Measurements from ENCODE around the gene GLI3.

Gene GLI3

DNA sequence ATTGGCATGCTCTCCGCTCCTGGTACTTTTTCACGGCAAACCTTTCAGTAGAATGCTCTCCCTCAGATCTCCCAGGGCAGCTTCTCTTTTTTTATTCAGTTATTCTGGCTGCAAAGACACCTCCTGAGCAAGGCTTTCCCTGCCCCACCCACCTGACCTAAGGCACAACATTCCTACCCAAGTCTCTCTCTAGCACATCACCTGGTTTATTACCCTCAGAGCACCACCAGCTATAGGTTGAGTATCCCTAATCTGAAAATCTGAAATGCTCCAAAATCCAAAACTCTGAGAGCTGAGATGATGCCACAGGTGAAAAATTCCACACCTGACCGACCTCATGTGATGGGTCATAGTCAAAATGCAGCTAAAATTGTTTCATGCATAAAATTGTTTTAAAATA, 99.6 kb downstream of the GLI3 start:
- DNase-seq, result no peak

DNA sequence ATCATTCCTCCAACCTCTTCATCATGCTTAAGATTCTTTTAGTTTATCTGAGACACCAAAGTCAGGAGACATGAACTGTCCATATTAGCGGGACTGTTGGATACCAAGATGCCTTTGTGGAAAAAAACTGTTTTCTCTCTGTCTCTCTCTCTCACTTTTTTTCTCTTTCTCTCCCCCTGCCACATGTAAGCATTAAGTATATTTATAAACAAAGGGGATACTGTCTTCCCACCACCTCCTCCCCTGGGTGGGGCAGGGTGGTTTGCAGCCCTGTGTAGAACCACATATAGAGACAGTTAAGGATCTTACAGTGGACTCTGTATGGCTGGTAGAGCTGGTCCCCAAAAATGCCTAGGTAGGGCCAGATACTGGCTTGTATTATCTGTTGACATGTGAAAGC, 101.3 kb downstream of the GLI3 start:
- no peak for DNase-seq

DNA sequence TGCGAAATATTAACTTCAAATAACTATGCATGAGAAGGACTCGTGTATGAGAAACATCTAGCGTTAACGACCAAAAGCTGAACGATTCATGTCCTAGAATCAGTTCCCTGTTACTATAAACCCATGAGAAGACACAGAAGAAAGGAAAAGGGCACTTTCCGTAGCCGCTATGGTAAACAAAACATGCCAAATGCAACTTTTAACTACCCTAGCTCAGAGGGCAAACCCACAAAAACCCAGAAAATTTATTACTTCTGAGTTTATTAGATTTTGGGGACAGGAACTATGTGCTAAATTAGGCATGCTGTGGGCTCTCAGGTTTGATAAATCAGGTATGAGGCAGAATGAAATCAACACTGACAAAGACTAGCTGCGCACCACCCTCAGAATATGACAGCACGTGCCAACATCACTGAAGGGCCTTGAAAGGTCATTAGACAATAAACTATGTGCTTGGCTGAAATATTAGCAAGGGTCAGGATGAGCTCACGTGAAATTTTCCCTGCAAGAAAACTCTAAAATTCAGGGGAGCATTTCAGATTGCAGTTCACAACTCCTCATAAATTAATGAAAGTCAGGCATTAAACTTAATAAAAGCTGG, 102.6 kb downstream of the GLI3 start:
- no peak for DNase-seq

DNA sequence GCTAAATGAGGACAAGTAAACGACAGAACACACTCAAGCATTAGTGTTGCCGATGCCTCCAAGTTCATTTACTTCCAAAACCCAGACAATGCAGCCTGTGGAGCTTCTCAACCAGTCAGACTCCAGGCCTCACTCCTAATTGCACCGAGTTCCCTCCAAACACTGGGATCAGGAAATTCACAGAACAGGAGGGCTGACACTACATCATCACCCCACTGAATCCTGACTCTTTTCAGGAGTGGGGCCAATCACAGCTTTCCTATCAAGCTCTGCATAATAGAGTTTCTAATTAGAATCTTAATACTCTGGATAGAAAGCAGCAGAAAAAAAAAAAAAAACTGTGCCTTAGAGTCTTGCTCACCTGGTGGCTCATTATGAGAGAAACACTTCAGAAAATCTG, 103.7 kb downstream of the GLI3 start:
- DNase-seq, result no peak

DNA sequence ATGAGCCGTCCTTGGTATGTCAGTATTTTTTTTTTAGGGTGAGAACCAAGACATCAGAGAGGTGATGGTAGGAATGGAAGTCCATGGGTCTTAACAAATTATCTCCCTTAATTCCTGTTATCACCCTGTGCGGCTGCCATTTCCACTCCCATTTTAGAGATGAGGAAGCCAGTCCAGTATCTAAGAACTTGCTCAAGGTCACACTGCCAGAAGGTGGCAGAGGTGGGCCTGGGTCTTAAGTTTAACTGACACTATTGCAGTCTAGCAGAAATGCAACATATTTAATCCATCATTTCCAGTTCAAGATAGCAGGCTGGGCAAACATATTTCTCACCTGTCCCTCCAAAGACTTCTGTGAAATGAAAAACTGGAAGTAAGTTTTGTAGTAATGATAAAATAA, 108.3 kb downstream of the GLI3 start:
- DNase-seq, result no peak

DNA sequence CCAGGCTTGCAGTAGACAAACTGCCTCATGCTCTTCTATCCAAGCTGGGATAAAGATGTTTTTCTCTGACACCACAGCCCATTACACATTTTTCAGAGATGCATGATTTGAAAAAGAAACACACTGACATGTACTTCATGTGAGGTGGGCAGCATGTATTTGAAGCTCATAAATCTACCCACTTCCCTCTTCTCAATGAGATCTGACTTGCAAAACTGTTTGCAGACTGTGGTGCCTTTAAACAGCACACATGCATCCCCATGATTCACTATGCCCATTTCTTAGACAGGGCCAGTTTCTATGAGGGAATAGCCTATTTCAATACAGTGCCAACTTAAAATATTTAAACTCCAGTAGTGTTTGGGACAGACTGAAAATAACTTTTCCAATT, 109.8 kb downstream of the GLI3 start:
- DNase-seq, result no peak

DNA sequence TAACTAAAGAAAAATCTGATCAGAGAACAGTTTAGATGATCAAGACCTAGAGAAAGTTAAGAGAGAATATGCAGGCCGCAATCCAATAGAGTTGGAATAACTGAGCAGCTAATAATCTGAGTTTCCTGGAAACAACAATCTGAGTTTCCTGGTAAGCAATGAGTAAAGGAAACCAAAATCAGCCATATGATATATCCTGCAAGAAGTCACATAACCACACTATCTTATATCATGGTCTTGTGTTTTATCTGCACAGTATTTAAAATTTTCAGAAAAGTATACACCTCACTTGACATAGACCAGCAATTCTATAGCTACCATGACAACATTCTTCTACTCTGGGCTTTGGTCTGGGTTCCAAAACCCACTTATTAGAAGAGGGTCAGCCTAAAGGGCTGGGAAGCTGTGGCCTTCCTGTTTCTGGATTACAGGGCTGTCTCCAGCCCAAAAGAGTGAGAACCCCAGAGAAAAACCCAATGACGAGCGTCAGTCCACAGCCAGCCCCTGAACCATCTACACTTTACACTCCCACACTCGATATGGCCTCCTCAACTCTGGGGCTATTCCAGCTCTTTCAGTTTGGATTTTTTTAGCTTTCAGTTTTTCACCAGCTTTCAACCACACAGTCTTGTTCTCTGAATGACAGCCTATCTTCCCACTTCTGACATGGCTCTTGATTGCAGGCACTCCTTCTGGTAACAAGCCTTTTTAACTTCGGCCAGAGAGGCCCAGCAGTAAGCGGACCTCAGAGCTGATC, 110.4 kb downstream of the GLI3 start:
- no peak for DNase-seq

DNA sequence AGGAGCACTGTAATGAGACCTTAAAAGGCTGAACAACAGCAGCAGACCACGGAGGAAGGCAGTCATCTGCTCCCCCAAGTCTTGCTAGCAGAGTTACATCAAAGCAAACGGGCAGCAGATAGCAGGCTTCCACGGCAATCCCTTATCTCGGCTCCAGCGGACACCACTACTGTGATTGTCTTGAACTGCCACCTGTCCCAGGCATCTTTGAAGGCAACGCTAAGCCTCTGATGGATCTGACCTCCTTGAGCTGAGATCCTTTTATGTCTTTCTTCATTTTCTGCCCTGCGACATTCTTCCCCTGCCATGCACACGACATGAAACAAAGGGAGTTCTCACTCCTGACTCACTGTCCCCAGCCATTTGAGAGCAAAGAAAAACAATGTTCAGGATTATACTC, 111.7 kb downstream of the GLI3 start:
- DNase-seq, result no peak

DNA sequence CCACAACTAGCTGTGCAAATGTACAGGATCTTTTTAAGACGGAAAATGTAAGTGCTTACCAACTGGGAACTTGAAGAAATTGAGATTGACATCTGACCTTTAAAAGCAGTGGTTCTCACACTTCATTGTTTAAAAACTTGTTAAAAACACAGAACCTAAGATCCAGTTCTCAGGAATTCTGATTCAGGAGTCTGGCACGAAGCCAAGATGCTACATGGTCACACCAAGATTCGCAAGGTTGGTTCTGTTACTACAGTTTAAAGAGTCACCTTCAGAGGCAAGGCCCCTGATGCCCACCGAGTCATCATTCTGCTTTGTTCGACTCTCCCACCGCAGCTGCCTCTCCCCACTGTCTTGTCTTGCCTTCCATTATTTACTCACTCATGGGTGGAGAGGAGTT, 113.3 kb downstream of the GLI3 start:
- no peak for DNase-seq

DNA sequence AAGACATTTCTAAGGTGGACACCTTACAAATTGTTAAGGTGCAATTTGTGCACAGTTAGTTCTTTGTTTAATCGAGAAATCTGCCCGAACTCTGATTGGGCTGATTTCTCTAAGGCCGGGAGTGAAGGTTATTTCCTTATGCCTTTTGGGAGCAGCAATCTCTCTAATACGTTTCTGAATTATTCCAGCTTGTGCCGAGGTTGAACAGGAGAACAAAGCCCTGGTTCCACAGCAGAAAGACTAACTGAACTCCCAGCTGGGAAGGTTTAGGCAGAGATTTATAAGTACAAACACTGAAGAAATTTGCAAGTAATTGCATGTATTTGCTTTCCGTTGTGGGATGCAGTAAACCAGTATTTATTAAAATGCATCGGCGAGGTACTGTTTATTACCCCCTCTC, 116.8 kb downstream of the GLI3 start:
- DNase-seq, result no peak

DNA sequence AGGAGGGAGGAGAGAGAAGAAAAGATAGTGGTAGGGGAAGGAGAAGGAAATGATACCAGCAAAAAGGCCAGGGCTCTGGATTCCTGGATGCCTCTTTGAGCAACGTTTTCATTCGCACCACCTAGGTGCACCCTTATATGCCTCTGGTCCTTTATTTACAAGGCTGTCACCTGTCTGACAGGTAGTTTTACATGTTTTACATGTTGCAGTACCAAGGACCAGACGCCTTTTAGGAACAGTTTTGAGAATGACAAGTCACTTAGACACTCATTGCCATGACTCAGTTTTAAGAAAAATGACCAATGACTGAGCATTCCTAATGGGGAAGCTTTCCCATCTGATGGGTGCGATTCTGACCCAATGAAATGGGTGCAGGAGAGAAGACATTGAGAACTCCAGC, 119.8 kb downstream of the GLI3 start:
- no peak for DNase-seq

DNA sequence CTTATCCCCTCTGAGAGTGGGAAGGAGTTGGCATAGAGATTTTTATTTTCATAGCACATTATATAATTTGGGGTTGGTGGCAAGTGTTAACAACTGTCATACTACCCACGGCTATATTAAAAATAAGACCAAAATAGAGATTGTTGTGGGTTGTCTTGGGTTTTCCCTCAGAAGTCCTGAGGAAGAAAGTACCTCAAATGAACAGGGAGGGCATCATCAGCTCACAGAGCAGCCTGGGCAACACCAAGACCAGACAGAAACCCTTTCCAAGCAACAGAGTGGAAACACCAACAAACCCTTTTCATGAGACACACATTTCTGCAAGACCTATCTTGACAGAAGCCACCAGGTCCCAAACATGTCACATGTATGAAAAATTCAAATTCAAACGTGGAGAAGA, 121.2 kb downstream of the GLI3 start:
- DNase-seq, result no peak

DNA sequence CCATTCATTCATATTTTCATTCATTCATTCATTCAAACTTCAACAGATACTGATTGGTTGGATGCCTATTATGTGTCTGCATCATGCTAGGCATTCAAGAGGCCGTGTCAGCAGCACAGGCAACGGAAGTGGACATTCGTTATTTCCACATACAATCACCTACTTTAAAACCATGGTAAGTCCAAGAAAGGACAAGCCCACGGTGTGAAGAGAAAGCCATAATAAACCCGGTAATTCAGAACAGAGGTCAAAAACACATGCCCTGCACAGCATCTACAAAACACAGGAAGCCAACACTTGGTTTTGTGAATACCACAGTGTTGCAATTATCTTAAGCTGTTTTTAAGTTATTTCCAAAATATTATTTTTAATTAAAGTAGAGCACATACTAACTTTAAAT, 126.7 kb downstream of the GLI3 start:
- DNase-seq, result no peak

DNA sequence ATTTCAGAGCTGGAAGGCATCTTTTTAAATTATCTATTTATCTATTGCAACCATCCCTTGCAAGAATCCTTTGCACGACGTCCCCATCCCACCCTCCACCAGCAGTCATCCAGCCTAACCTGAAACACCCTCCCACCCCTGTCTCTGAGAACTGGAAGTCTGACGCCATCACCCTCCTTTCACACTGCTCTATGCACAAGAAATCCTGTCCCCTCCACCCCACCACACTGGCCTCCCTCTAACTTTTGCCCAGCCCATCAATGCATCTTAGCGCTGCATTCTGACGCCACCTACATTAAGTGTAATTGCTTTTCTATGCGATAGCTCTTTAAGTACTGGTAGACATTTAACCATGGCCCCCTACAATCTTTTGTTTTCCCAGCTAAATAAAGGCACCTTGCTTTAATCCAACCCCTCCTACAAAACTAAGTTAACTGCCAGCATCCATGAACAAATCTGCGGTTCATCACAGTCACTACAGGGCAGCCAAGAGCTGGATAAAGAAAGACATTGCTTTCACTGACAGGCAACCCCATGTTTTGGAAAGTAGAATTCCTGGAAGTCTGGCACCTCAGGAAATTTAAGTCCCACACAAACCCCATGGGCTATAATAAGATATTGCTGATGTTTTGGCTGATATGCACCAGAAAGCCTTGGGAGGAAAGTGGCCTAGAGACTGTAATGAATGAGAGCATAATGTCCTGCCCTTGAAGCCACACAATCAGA, 128.0 kb downstream of the GLI3 start:
- no peak for DNase-seq

DNA sequence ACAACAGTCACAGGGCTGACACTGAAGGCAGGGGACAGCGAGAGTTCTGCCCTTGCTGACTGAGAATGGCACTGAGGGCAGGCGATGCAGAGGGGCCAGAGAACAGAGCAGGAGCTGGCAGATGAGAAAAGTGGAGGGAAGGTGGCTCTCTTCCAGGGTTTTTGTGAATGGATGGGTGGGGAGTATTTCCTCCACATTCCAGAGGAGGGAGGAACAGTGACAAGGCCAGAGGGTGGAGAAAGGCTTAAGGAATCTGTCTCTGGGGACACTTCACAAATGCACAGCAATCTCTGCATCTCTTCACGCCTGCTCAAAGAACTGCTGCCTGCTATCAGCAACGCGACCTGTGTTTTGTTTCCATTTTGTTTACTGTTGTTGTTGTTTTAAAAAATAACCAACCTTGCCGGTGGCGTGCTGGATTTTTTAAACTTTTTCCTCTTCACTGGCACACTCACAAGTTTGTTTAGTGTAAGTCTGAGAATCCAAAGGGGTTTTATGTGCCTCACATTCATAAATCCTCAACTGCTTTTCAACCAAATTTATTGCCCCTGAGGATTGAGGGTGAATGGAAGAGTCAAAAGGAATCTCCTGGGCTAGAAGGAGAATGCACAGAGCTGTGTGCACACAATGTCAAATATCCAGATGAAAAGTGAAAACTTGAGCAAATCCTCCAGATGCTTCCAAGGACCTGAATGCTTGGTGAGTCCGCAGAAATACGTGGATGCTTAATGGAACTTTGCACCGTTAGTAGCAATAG, 129.3 kb downstream of the GLI3 start:
- no peak for DNase-seq

DNA sequence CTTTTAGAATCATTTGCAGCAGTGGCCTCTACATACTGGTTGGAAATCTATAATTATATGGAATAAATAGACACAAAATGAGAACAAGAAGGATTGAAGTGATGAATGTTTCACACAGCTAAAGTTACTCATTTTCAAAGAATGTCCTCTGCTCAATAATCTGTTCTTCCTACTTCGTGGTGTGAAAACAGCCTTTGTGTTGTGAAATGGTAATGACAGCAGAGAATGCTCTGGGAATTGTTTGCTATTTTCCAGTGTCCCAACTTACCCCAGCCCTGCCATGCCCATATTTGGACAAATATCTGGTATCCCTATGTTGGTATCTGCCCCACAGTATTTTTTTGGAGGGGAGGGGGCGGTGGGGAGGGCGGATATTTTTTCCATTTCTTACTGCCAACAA, 130.4 kb downstream of the GLI3 start:
- DNase-seq, result no peak

DNA sequence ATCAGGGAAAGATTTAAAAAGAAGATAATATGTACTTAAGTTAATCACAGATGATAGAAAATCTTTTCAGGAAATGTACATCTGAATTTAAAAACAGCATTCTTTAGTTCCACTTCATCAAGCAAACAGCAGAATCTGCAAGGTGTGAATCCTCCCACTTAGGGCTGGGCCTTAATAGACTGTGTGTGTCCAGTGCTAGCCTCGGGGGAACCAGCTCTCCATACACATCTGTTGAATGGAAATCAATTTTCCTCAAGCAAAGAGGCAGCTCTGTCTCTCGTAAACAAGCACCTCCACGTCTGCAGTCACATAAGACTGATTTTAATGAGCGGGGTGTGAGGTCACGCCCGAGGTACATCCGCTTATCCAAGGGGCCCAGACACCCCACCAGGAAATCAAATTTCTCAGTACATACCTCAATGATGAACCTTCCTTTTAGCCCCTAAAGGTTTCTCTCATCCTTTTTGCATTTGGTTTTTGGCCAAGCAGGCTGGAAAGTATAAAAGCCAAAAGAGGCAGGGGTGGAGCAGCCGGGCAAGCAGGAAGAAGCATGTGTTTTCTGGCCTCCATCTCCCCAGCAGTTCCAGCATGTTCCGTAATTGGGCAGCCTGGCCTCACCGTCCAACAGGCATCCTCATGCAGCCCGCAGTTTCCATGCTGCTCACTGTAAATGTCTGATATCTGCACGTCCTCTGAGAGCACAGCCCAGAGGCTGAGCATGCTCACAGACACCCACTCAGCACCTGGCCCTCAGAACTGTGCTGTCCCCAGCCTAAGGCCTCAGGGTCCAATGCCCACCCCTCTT, 131.3 kb downstream of the GLI3 start:
- no peak for DNase-seq

DNA sequence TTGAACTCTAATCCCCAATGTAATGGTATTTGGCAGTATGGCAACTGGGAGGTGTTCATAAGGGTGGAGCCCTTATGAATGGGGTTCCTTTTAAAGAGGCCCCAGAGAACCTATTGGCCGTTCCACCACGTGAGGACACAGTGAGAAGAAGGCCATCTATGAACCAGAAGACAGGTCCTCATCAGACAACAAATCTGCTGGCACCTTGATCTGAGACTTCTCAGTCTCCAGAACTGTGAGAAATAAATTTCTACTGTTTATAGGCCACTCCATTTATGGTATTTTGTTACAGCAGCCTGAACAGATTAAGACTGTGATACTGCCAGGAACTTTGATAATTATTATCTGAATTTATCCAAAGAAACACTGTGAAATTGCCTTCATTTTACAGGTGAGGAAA, 132.3 kb downstream of the GLI3 start:
- no peak for DNase-seq

DNA sequence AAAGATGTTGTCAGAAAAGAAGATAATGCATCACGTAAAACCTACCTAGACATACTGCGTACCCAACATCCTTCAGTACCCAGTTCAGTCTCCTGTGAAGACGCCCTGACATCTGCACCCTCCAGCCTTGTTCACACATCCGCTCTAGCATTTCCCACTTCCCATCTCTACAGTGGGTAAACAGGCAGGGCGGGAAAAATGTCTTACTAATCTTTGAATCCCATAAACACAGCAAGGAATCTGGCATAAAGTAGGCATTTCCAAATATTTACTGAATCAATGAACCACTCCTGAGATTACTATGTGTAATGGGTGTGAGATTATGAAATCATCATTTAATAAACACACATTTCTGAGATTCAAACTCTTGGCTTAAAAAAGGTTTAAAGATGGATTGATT, 132.8 kb downstream of the GLI3 start:
- DNase-seq, result no peak

DNA sequence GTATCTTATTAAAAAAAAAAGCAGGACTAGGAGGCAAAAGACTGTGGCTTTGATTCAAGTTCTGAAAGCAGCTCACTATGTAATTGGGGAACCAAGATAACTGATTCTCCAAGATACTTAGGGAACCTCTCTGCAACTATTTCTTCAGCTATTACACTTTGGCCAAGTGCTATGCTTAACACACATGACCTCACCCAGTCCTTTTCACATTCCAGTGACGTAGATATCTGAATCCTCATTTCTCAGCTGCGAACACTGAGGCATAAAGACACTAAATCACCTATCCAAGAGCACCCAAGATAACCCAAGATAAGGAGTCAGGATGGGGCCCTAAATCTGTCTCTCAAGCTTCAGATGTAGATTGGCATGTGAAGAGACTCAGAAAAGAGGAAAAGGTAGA, 133.6 kb downstream of the GLI3 start:
- no peak for DNase-seq

DNA sequence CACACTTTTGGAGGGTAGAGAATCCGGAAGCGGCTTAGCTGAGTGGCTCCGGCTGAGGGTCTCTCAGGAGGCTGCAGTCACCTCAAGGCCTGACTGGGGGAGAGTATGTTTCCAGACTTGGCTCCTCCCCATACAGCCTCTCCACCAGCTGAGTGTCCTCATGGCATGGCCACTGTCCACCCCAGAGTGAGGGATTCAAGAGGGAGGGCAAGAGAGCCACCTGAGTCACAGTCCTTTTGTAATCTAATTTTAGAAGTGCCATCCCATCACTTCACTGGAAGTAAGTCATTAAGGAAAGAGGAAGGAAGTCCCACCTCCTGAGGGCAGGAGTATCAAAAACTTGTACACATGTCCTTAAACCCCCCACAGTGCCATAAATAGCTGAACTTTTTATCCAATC, 134.0 kb downstream of the GLI3 start:
- DNase-seq, result no peak

DNA sequence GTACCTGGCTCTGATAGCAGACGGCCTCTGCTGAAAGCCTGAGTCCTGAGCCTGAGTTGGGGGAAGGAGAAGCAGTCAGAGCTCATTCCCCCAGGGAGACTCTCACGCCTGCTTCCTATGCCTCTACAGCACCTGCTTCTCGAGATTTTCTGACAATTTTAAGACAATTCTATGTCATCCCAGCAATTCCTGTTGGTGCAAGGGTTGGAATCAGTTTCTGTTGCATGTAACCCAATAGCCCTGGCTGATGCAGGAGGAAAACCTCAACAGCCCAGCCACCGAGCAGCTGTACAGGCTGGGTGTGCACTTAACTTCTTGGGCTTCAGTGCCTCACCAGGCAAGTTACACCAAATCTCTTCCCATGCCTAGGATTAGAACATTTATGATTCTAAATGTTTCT, 134.7 kb downstream of the GLI3 start:
- DNase-seq, result no peak

DNA sequence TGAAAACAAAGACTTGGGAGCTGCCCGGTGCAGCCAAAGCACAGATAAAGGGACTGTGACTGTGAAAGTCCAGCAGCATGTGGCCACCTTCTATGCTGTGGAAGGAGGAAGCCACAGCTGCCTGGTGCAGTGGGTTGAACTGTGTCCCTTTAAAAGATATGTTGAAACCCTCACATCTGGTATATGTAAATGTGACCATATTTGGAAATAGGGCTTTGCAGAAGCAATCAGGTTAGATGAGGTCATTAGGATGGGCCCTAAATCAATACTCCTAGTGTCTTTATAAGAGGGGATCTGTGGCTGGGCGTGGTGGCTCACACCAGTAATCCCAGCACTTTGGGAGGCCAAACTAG, 136.9 kb downstream of the GLI3 start:
- DNase-seq, result no peak

Measured in cerebellar nuclear complex (tissue), 1 donor.